Lung microvascular endothelial cell (primary cell): ENCODE measurements around the gene ZNF488. TPM values are rescaled to one million over a fixed set of nuclear protein-coding genes. Genes with fewer than 3 reads are reported as not detected.

ENCODE experiments used
- DNase-seq, 2 donors: peaks; one replicate each; pipeline versions ENCODE4 v3.0.0 to v3.0.0-alpha.2; 2010; ENCODE audit warnings: low read depth in 2 of 2
- total RNA-seq: library from RNA; depleted of rRNA; stranded (reverse); fragments of >200 nt; gene quantifications from 2 replicates; pipeline ENCODE4 v1.2.1, GENCODE V29; 2014

ZNF488 gene
- total RNA-seq, 1 donor from 2014 or later, result under 0.01 TPM

DNA sequence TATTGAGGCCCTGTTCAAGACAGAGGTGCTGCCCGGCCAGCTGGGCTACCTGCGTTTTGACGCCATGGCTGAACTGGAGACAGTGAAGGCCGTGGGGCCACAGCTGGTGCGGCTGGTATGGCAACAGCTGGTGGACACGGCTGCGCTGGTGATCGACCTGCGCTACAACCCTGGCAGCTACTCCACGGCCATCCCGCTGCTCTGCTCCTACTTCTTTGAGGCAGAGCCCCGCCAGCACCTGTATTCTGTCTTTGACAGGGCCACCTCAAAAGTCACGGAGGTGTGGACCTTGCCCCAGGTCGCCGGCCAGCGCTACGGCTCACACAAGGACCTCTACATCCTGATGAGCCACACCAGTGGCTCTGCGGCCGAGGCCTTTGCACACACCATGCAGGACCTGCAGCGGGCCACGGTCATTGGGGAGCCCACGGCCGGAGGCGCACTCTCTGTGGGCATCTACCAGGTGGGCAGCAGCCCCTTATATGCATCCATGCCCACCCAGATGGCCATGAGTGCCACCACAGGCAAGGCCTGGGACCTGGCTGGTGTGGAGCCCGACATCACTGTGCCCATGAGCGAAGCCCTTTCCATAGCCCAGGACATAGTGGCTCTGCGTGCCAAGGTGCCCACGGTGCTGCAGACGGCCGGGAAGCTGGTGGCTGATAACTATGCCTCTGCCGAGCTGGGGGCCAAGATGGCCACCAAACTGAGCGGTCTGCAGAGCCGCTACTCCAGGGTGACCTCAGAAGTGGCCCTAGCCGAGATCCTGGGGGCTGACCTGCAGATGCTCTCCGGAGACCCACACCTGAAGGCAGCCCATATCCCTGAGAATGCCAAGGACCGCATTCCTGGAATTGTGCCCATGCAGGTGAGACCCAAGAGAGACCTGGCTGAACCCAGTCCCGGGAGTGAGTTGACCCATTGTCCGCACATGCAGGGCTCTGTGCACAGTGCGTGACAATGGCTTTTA is 33.1 kb downstream of the ZNF488 start:
- DNase-seq, result no peak

DNA sequence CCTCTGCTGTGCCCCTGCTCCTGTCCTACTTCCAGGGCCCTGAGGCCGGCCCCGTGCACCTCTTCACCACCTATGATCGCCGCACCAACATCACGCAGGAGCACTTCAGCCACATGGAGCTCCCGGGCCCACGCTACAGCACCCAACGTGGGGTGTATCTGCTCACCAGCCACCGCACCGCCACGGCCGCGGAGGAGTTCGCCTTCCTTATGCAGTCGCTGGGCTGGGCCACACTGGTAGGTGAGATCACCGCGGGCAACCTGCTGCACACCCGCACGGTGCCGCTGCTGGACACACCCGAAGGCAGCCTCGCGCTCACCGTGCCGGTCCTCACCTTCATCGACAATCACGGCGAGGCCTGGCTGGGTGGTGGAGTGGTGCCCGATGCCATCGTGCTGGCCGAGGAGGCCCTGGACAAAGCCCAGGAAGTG is 34.1 kb downstream of the ZNF488 start:
- no peak for DNase-seq

DNA sequence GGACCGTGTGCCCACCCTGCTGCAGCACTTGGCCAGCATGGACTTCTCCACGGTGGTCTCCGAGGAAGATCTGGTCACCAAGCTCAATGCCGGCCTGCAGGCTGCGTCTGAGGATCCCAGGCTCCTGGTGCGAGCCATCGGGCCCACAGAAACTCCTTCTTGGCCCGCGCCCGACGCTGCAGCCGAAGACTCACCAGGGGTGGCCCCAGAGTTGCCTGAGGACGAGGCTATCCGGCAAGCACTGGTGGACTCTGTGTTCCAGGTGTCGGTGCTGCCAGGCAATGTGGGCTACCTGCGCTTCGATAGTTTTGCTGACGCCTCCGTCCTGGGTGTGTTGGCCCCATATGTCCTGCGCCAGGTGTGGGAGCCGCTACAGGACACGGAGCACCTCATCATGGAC is 34.6 kb downstream of the ZNF488 start:
- DNase-seq, result no peak

DNA sequence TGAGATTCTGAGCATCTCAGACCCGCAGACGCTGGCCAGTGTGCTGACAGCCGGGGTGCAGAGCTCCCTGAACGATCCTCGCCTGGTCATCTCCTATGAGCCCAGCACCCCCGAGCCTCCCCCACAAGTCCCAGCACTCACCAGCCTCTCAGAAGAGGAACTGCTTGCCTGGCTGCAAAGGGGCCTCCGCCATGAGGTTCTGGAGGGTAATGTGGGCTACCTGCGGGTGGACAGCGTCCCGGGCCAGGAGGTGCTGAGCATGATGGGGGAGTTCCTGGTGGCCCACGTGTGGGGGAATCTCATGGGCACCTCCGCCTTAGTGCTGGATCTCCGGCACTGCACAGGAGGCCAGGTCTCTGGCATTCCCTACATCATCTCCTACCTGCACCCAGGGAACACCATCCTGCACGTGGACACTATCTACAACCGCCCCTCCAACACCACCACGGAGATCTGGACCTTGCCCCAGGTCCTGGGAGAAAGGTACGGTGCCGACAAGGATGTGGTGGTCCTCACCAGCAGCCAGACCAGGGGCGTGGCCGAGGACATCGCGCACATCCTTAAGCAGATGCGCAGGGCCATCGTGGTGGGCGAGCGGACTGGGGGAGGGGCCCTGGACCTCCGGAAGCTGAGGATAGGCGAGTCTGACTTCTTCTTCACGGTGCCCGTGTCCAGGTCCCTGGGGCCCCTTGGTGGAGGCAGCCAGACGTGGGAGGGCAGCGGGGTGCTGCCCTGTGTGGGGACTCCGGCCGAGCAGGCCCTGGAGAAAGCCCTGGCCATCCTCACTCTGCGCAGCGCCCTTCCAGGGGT is 35.2 kb downstream of the ZNF488 start:
- no peak for DNase-seq

DNA sequence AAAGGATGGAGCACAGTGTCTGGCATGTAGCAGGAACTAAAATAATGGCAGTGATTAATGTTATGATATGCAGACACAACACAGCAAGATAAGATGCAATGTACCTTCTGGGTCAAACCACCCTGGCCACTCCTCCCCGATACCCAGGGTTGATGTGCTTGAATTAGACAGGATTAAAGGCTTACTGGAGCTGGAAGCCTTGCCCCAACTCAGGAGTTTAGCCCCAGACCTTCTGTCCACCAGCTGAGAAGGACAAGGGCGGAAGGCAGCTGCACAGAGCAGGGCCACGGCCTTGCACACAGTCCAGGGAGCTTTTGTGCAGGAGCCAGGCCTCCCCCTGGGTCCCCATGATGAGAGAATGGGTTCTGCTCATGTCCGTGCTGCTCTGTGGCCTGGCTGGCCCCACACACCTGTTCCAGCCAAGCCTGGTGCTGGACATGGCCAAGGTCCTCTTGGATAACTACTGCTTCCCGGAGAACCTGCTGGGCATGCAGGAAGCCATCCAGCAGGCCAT is 35.9 kb downstream of the ZNF488 start, which contains the start of gene RBP3:
Gene RBP3 (plus strand): TSS at position 226 of the 514 bp plus-strand sequence. CDS start 122 bp downstream, at position 348.
- DNase-seq, result no peak

DNA sequence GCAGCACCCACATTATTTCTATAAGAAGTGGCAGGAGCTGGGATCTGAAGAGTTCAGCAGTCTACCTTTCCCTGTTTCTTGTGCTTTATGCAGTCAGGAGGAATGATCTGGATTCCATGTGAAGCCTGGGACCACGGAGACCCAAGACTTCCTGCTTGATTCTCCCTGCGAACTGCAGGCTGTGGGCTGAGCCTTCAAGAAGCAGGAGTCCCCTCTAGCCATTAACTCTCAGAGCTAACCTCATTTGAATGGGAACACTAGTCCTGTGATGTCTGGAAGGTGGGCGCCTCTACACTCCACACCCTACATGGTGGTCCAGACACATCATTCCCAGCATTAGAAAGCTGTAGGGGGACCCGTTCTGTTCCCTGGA is 36.8 kb downstream of the ZNF488 start:
- no peak for DNase-seq

DNA sequence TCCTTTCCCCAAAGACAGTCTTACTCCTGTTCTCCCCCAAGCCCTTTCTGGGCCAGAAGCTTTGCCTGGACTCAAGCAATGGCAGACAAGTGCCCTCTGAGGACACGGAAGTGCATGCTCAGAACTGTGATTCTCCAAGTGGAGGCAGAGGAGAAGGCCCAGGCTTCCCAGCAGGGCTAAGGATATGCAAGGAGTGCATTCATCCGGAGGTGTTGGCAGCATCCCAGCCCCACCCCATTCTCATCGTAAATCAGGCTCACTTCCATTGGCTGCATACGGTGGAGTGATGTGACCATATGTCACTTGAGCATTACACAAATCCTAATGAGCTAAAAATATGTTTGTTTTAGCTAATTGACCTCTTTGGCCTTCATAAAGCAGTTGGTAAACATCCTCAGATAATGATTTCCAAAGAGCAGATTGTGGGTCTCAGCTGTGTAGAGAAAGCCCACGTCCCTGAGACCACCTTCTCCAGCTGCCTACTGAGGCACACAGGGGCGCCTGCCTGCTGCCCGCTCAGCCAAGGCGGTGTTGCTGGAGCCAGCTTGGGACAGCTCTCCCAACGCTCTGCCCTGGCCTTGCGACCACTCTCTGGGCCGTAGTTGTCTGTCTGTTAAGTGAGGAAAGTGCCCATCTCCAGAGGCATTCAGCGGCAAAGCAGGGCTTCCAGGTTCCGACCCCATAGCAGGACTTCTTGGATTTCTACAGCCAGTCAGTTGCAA is 37.4 kb downstream of the ZNF488 start:
- no peak for DNase-seq

DNA sequence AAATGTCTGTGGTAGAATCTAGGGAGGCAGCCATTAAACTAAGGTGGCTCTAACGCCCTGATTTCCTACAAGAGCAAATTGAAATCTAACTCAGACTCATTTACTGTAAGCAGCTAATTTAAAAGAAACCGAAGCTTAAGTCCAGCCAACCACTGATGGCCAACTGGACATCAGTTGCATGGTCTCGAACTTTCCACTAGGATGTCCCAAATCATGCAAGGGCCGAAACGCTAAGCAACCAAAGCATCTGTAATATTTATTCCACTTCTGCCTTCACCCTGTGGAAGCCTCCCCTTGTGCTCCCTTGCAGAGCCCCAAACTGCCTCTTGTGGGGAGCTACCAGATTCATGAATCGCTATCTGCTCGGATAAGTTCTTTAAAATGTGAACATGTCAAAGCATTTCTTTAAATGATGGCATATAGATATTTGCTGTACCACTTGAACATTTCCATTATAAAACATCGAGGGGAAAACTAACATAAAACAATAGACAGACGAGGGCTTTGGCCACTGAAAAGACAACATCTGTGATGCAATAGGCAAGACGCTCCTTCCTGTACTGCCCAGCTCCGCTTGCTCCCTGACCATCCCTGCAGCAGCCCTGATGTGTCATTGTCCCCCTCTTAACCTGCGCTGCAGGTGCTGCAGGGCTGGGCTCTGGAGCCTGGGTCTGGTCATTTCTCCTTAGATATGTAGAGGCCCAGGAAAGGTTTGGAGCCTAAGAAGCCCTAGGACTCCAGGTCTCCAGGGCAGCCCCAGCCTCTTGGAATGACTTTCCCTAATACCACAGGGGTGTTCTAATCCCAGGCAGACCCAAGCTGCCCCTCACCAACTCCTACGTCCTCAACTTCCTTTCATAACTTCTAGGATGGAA is 38.9 kb downstream of the ZNF488 start:
- DNase-seq, result no peak

DNA sequence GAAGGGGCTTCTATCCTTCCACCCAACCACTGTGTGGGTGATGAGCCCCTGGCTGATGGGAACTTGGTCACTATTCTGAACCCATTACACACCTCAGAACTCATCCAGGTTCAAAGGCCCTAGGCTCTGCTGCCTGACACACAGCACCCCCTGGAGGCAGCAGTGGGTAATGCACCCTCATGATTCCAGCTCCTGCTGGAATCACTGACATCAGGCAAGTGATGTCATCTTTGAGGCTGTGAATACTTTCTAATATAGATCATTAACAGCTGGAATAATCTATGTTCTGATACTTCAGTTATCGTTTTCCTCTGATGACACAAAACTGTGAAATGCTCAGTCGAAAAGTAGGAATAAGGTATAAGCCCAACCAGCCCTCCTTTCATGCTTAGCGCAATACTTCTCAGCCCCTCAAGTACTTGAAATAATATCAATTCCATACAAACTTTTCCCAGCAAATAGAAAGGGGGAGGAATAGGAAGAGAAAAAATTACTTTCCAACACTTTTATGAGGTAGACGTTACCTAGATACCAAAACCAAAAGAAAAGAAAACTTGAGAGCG is 43.4 kb downstream of the ZNF488 start:
- DNase-seq, result peak; percentile 65 to 78

DNA sequence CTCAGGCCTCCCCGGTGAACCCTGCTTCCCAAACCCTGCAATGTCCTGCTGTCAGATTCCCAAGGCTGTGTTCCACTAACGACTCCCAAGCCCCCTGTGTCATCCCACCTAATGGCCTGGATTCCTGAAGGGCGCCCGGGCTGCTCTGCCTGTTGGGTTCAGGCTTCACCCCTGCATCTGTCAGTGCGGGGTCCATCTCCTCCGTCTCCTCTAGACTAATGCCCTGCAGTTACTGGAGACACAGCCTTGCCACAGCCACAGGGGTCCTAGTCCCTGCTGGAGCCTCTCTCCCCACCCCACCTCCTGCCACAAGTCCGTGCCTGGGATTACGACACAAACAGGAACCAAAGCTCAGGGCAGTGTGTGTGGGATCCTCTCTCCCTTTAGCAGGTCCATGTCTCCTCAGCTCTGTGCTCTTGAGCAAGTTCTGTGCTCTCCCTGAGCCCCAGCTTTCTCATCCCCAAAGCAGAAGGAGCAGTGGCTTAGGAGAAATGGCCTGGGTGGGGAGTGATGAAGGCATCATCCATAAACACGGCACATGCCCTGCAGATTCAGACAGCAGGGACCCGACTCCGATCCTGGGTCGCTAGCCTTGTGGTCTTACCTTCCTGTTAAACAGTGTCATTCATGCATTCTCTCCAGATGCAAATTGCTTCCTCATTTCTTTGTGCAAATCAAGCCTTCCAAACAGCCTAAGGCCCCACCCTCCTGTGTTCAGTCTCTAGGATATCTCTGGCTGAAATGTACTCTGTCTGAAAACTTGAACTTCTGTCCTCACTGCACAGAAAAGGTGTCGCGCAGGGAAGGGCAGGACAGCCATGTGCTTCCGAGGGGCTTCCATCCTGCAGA is 44.1 kb downstream of the ZNF488 start:
- DNase-seq, result no peak

DNA sequence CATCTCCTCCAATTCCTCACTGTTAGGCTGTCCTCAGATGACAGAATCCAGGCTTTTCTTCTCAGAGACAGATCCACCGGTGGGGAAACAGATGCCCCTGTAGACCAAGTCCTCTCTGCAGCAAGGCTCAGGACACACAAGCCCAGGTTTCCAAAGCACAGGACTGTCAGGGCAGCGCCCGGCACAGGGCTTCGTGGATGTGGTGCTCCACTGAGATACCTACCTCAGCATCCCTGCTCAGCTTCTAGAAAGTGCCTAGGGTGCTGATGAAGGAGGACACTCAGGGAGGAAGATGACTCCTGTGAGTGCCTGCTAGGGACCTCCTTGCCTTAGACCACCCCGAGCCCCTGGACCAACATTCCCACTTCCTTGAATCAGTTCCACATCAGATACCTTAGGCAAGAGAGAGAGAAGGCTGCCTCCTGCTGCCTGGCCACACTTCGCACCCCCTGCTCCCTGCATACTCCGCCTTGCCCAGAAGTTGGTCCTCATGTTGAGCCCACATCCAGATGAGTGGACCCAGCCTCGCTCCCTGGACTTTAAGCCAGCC is 44.8 kb downstream of the ZNF488 start:
- no peak for DNase-seq

DNA sequence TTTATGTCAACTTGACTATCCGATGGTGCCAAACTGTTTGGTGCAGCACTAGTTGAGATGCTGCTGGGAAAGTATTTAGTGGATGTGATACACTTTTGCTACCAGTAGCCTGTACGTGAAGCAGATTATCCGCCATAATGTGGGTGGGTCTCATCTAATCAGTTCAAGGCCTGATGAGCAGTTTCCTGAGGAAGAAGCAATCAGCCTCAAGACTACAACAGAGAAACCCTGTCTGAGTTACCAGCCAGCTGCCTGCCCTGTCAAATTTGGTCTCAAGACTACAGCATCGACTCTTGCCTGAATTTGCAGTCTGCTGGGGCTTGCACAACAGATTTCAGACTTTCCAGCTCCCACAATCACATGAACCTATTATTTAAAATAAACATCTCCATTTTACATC is 46.8 kb downstream of the ZNF488 start:
- no peak for DNase-seq

DNA sequence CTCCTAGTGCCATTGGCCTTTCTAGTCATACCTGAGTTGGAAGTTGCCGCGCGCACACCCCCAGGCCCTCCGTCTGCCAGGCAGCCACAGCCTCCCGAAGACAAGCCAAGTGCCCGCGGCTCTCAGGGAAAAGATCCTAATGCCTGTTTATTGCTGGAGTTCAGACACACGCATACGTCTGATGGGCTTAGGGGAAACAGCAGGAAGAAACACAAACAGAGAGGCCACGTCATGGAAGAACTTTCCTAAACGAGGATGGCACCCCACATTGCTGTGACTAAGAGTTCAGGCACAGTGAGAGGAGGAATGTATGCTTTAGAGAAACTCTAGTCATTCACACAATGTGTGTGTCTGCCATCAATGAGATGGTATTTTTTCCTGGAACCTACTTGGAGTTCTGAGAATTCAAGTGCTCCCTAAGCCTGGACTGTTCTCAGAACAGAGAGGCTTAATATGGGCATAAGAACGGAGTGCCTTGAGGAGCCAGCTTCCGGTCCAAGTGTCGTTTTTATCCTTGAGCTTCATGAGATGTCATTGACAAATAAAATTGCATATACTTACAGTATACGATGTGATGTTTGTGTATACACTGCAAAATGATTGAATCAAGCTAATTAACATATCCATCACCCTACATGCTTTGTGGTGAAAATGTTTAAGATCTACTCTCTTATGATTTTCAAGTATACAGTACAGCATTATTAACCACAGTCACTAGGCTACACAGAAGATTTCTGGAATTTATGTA is 47.5 kb downstream of the ZNF488 start:
- peak in 1 of 2 donors; percentile 40 for DNase-seq

DNA sequence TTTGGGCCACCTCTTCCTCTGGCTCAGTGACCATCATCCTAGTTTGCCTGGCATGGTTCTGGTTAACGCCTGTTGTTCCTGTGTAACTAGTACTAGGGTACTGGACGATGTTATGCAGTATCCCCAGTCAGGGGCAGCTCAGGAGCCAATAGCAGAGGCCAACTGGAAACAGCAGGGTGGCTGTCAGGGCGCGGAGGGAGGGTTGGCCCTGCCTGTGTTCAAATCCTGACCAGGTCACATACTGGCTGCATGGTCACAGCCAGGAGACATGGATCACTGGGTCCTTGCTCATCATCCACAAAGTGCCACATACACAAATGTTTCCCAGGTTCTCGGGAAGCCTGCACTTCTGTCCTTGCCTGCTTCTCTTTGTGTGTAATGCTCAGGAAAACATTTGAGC is 48.2 kb downstream of the ZNF488 start:
- DNase-seq, result no peak

DNA sequence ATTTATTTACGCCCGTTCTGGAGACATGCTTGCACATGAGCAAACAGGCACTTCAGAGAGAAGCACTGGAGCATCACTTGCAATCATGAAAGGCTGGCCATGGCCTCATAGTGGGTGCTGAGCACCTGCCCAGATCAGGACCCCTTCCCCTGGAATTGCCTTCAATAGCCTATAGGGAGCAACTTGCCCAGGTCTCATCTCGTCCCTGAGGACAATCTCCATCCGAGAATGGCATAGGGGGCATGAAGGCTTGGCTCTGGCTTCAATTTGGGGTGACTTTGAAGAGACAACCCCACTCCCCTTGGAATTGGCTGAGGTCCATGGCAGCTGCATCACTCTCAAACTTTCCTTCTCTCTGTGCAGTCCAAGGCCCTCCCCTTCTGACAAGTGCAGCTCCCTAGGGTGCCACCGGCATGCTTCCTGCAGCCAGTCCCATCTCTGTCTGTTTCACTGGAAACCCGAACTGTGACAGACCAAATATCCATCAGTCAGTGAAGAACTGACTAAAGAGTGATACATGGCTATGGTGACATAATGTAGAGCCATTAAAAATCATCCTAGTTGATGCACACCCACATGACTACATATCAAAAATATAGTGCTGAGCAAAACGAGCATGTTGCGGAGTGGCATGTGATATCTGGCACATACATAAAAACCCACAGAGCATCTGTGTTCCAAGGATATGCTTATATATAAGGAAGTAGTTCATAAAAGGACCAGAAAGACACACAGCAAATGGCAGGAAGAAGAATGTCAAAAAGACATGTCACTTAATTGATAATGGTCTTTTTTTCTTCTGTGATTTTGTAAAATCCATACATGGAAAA is 49.4 kb downstream of the ZNF488 start:
- no peak for DNase-seq

DNA sequence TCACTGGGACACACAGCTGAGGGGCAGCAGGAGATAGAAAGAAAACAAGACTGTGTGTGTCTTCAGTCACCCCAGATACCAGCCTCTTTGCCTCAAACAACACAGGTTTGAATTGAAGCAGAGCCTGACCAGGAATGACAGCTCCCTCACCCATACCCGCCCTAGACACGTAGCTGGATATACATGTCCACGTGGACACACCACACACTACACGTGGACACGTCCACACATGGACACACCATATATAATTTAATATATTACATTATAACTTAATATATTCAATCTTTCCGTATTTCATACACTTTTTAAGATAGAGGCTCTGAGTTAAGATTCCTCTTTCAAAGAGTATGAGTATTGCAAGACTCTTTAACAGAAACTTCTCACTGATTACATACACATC is 50.6 kb downstream of the ZNF488 start:
- DNase-seq, result no peak

DNA sequence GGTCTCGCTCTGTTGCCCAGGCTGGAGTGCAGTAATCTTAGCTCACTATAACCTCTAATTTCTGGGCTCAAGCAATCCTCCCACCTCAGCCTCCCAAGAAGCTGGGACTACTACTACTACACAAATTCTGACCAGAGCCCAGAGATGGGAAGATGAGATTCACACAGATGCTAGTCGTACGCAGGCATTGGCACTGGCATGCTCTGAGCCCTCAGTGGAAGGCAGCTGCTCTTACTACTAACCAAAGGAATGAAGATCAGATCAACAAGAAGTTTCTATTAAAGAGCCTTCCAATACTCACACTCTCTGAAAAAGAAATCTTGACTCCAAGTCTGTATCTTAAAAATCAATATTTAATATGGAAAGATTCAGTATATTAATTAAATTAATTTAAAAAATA is 51.1 kb downstream of the ZNF488 start:
- DNase-seq, result no peak
